ENCODE data around the gene ADAMTS7. TPM values are rescaled to one million over a fixed set of nuclear protein-coding genes. Genes with fewer than 3 reads are reported as not detected.

The ADAMTS7 gene
- total RNA-seq, 1 donor from 2014 or later: 25.5 TPM

DNA sequence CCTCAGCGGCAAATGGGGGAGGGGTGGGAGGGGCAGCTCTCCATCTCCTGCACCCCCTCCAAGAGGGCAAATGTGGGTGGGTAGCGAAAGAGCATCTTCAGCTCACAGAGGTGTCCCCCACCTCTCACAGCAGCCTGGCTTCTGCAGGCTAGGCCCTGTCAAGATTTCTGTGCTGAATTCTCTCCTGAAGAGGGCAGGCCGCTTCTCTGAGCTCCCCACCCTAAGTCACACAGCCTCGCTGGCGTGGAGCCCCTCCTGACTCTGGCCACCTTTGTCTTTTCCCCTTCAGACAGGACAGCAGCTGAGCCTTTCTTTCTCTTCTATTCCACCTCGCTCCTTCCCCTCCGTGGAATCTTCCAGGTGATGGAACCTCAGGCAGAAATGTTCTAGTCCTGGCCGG lies 26.3 kb upstream of the ADAMTS7 start:
- no peaks in the 10 kb centered on the region for H4K20me1 ChIP-seq (ENCODE audit: insufficient read depth, low read length)
- no peak overlapping the region for H3K9ac ChIP-seq (ENCODE audit: low read length)
- H3K36me3 Mint-ChIP-seq (ENCODE audit: low read depth, unreplicated experiment): no peaks in the 10 kb centered on the region
- H3K4me2 ChIP-seq (ENCODE audit: low read length): no peak overlapping the region
- H3K27me3 Mint-ChIP-seq (ENCODE audit: low read depth, unreplicated experiment): peaks cover 30% of the 10 kb centered on the region
- DNase-seq (ENCODE audit: low read depth): no peak
- no peaks in the 10 kb centered on the region for H3K4me1 ChIP-seq (ENCODE audit: insufficient read depth, low read length)
- peaks cover 4% of the 10 kb centered on the region for H3K9me3 Mint-ChIP-seq (ENCODE audit: unreplicated experiment)
- TF ChIP-seq, protein P1, sequence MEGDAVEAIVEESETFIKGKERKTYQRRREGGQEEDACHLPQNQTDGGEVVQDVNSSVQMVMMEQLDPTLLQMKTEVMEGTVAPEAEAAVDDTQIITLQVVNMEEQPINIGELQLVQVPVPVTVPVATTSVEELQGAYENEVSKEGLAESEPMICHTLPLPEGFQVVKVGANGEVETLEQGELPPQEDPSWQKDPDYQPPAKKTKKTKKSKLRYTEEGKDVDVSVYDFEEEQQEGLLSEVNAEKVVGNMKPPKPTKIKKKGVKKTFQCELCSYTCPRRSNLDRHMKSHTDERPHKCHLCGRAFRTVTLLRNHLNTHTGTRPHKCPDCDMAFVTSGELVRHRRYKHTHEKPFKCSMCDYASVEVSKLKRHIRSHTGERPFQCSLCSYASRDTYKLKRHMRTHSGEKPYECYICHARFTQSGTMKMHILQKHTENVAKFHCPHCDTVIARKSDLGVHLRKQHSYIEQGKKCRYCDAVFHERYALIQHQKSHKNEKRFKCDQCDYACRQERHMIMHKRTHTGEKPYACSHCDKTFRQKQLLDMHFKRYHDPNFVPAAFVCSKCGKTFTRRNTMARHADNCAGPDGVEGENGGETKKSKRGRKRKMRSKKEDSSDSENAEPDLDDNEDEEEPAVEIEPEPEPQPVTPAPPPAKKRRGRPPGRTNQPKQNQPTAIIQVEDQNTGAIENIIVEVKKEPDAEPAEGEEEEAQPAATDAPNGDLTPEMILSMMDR (IDR thresholded peaks at IDR 0.05; ENCODE audit: insufficient read depth, low read depth, low read length): no peak
- no peak for TF ChIP-seq EZH2 (IDR thresholded peaks at IDR 0.05; ENCODE audit: insufficient read depth, low read length)
- peaks cover 6% of the 10 kb centered on the region for H3K27me3 ChIP-seq (ENCODE audit: insufficient read depth, low read length)
- no peak for FAIRE-seq
- no peak overlapping the region for H2AFZ ChIP-seq (ENCODE audit: low read depth, low read length)
- H3K36me3 ChIP-seq (ENCODE audit: insufficient read depth, low read length): no peaks in the 10 kb centered on the region
- H3K79me2 ChIP-seq (ENCODE audit: insufficient read depth, low read length): no peaks in the 10 kb centered on the region
- H3K4me3 ChIP-seq (ENCODE audit: insufficient read depth, low read depth, low read length): no peak overlapping the region
- H3K4me1 Mint-ChIP-seq (ENCODE audit: low read depth, unreplicated experiment): peaks cover 8% of the 10 kb centered on the region
- H3K27ac Mint-ChIP-seq (ENCODE audit: unreplicated experiment): no peak overlapping the region
- H3K27ac ChIP-seq (ENCODE audit: low read depth, low read length): no peak overlapping the region
- no peaks in the 10 kb centered on the region for H3K9me3 ChIP-seq (ENCODE audit: insufficient read depth, low read depth, low read length)
- H3K4me3 Mint-ChIP-seq (ENCODE audit: unreplicated experiment): no peak overlapping the region

DNA sequence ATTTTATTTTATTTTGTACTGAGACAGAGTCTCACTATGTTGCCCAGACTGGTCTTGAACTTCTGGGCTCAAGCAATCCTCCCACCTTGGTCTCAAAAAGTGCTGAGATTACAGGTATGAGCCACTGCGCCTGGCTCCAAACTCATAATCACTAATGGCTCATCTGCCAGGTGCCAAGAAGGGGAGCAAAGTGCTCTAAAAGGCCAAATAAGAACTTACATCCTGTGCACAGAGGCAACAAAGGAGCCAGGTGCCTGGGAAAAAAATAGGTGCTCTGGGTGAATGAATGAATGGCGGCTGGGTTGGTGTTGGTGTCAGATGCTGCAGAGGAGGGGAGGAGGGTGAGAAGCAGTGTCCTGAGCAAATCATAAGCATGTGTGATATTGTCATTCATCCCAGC lies 25.9 kb upstream of the ADAMTS7 start:
- Histone ChIP-seq H3K9me3 (ENCODE audit: insufficient read depth, low read depth, low read length) (no peaks in the 10 kb centered on the region), H3K4me3 (ENCODE audit: insufficient read depth, low read depth, low read length) (no peak overlapping the region), H3K27me3 (ENCODE audit: insufficient read depth, low read length) (peaks cover 10% of the 10 kb centered on the region), H3K27ac (ENCODE audit: low read depth, low read length) (no peak overlapping the region), H3K4me1 (ENCODE audit: insufficient read depth, low read length) (no peaks in the 10 kb centered on the region), H3K9ac (ENCODE audit: low read length) (no peak overlapping the region), H2AFZ (ENCODE audit: low read depth, low read length) (no peak overlapping the region), H4K20me1 (ENCODE audit: insufficient read depth, low read length) (no peaks in the 10 kb centered on the region), H3K36me3 (ENCODE audit: insufficient read depth, low read length) (no peaks in the 10 kb centered on the region), H3K4me2 (ENCODE audit: low read length) (no peak overlapping the region), H3K79me2 (ENCODE audit: insufficient read depth, low read length) (no peaks in the 10 kb centered on the region)
- Mint-ChIP-seq H3K27me3 (ENCODE audit: low read depth, unreplicated experiment) (peaks cover 30% of the 10 kb centered on the region), H3K27ac (ENCODE audit: unreplicated experiment) (no peak overlapping the region), H3K4me3 (ENCODE audit: unreplicated experiment) (no peak overlapping the region), H3K36me3 (ENCODE audit: low read depth, unreplicated experiment) (no peaks in the 10 kb centered on the region), H3K9me3 (ENCODE audit: unreplicated experiment) (peaks cover 4% of the 10 kb centered on the region), H3K4me1 (ENCODE audit: low read depth, unreplicated experiment) (peaks cover 8% of the 10 kb centered on the region)
- TF ChIP-seq, protein P1 (IDR thresholded peaks at IDR 0.05; ENCODE audit: insufficient read depth, low read depth, low read length): no peak
- no peak for TF ChIP-seq EZH2 (IDR thresholded peaks at IDR 0.05; ENCODE audit: insufficient read depth, low read length)
- FAIRE-seq (no peak), DNase-seq (ENCODE audit: low read depth) (no peak)

- Histone ChIP-seq H3K4me2 (ENCODE audit: low read length) (no peak overlapping the region), H4K20me1 (ENCODE audit: insufficient read depth, low read length) (no peaks in the 10 kb centered on the region), H3K79me2 (ENCODE audit: insufficient read depth, low read length) (no peaks in the 10 kb centered on the region), H3K27me3 (ENCODE audit: insufficient read depth, low read length) (peaks cover 12% of the 10 kb centered on the region), H2AFZ (ENCODE audit: low read depth, low read length) (no peak overlapping the region), H3K4me1 (ENCODE audit: insufficient read depth, low read length) (no peaks in the 10 kb centered on the region), H3K27ac (ENCODE audit: low read depth, low read length) (no peak overlapping the region), H3K36me3 (ENCODE audit: insufficient read depth, low read length) (no peaks in the 10 kb centered on the region), H3K4me3 (ENCODE audit: insufficient read depth, low read depth, low read length) (no peak overlapping the region), H3K9me3 (ENCODE audit: insufficient read depth, low read depth, low read length) (no peaks in the 10 kb centered on the region), H3K9ac (ENCODE audit: low read length) (no peak overlapping the region)
- no peak for FAIRE-seq
- peaks cover 35% of the 10 kb centered on the region for H3K27me3 Mint-ChIP-seq (ENCODE audit: low read depth, unreplicated experiment)
- H3K27ac Mint-ChIP-seq (ENCODE audit: unreplicated experiment): no peak overlapping the region
- no peak for TF ChIP-seq EZH2 (IDR thresholded peaks at IDR 0.05; ENCODE audit: insufficient read depth, low read length)
- TF ChIP-seq, protein P1 (IDR thresholded peaks at IDR 0.05; ENCODE audit: insufficient read depth, low read depth, low read length): no peak
- H3K36me3 Mint-ChIP-seq (ENCODE audit: low read depth, unreplicated experiment): no peaks in the 10 kb centered on the region
- no peak overlapping the region for H3K4me3 Mint-ChIP-seq (ENCODE audit: unreplicated experiment)
- no peak for DNase-seq (ENCODE audit: low read depth)
- H3K4me1 Mint-ChIP-seq (ENCODE audit: low read depth, unreplicated experiment): peaks cover 7% of the 10 kb centered on the region
- peaks cover 4% of the 10 kb centered on the region for H3K9me3 Mint-ChIP-seq (ENCODE audit: unreplicated experiment)
These were observed 25.1 kb upstream of the ADAMTS7 start for GRCh38 chr15:78836333-78836732.
